NCI-H2171 treated with DMSO at 0.1 percent for 48 hours (cell line): ENCODE measurements around the gene ODAD3.
"Not testable (repeated sequence)": the region's sequence is repeated elsewhere in the genome, so short reads cannot be mapped to it uniquely, and the experiment has no call there.

Source experiments
- DNase-seq: peaks from one replicate; lab custom pipeline; 2025; lab: John Stamatoyannopoulos, UW

ODAD3 gene

GRCh38 chr19:11435057-11435832, at the start of gene ODAD3, which contains the start of gene PRKCSH:
Gene ODAD3 (minus strand): TSS chr19:11435121. CDS start chr19:11435016, 105 bp downstream.
Gene PRKCSH (plus strand): TSS chr19:11435635. CDS start chr19:11436118, 483 bp downstream.
- peak; percentile 100 for DNase-seq

- DNase-seq, result no peak
Measured at GRCh38 chr19:11483366-11484111, 48.6 kb upstream of the ODAD3 start.

- peak; percentile 84 for DNase-seq
Measured at GRCh38 chr19:11482384-11483050, 47.6 kb upstream of the ODAD3 start.

GRCh38 chr19:11481534-11482383, 46.8 kb upstream of the ODAD3 start:
- DNase-seq, result peak; percentile 93

GRCh38 chr19:11480715-11481533, 46.0 kb upstream of the ODAD3 start, which contains the start of gene ELAVL3:
Gene ELAVL3 (minus strand): TSS chr19:11481046. CDS start chr19:11480608, 438 bp downstream.
- DNase-seq, result peak; percentile 61

- DNase-seq, result no peak
Measured at GRCh38 chr19:11479898-11480714, 45.2 kb upstream of the ODAD3 start.

- DNase-seq, result no peak
Measured at GRCh38 chr19:11479090-11479897, 44.4 kb upstream of the ODAD3 start.

GRCh38 chr19:11478167-11479089, 43.5 kb upstream of the ODAD3 start:
- no peak for DNase-seq

- DNase-seq, result no peak
Measured at GRCh38 chr19:11475861-11476260, 40.9 kb upstream of the ODAD3 start.

GRCh38 chr19:11475343-11475742, 40.4 kb upstream of the ODAD3 start:
- DNase-seq, result not testable (repeated sequence)

- DNase-seq, result no peak
Measured at GRCh38 chr19:11473725-11474124, 38.8 kb upstream of the ODAD3 start.

GRCh38 chr19:11468266-11468845, 33.4 kb upstream of the ODAD3 start:
- DNase-seq, result not testable (repeated sequence)

GRCh38 chr19:11465600-11465999, 30.7 kb upstream of the ODAD3 start:
- peak; percentile 37 for DNase-seq

GRCh38 chr19:11464333-11465265, 29.7 kb upstream of the ODAD3 start:
- no peak for DNase-seq

- no peak for DNase-seq
Measured at GRCh38 chr19:11463391-11463790, 28.5 kb upstream of the ODAD3 start.

GRCh38 chr19:11461453-11461852, 26.5 kb upstream of the ODAD3 start:
- no peak for DNase-seq
